Measurements from ENCODE around the gene ZFYVE27.

Gene ZFYVE27

DNA sequence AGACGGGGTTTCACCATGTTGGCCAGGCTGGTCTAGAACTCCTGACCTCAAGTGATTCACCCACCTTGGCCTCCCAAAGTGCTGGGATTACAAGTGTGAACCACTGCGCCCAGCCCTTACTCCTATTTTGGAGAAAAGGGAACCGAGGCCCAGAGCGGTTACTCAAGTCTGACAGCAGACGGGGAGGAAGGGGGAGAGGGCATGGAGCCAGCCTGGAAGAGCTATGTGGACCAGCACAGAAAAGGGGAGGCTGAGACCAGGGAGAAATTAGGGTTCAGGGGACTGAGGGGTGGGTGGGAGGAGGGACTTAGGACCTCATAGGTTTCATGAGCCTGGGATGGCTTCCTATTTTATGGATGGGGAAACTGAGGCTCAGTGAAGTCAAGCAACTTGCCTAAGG lies 33.3 kb downstream of the ZFYVE27 start:
- H3K9ac ChIP-seq (ENCODE audit: low read depth, low read length), result no peak overlapping the region
- H3K79me2 ChIP-seq (ENCODE audit: insufficient read depth, low read length), result no peaks in the 10 kb centered on the region
- ATAC-seq (ENCODE audit: insufficient read depth, low read depth) (no peak), DNase-seq (no peak)
- H2AFZ ChIP-seq (ENCODE audit: low read depth, low read length), result no peak overlapping the region
- H3K4me2 ChIP-seq (ENCODE audit: insufficient read depth, low read length), result no peak overlapping the region
- H3K4me1 ChIP-seq (ENCODE audit: insufficient read depth, low read length), result no peaks in the 10 kb centered on the region
- H3K27me3 ChIP-seq (ENCODE audit: insufficient read depth, low read length, poor library complexity), result no peaks in the 10 kb centered on the region
- no peaks in the 10 kb centered on the region for H3K9me3 ChIP-seq (ENCODE audit: insufficient read depth, low read length, severe bottlenecking)
- no peak overlapping the region for H3K4me3 ChIP-seq (ENCODE audit: low read depth in 1 of 2, low read length in 2 of 2)
- TF ChIP-seq, protein P1, sequence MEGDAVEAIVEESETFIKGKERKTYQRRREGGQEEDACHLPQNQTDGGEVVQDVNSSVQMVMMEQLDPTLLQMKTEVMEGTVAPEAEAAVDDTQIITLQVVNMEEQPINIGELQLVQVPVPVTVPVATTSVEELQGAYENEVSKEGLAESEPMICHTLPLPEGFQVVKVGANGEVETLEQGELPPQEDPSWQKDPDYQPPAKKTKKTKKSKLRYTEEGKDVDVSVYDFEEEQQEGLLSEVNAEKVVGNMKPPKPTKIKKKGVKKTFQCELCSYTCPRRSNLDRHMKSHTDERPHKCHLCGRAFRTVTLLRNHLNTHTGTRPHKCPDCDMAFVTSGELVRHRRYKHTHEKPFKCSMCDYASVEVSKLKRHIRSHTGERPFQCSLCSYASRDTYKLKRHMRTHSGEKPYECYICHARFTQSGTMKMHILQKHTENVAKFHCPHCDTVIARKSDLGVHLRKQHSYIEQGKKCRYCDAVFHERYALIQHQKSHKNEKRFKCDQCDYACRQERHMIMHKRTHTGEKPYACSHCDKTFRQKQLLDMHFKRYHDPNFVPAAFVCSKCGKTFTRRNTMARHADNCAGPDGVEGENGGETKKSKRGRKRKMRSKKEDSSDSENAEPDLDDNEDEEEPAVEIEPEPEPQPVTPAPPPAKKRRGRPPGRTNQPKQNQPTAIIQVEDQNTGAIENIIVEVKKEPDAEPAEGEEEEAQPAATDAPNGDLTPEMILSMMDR (IDR thresholded peaks at IDR 0.05; ENCODE audit: borderline replicate concordance, extremely low read depth, low read length, poor library complexity, severe bottlenecking), result no peak
- no peak for TF ChIP-seq EZH2 (IDR thresholded peaks at IDR 0.05; ENCODE audit: borderline replicate concordance, low read depth, low read length, severe bottlenecking)
- 0 out of 2 replicates have a peak, but pooled peaks cover 6% of the 10 kb centered on the region for H4K20me1 ChIP-seq (ENCODE audit: insufficient read depth, low read length)
- H3K27ac ChIP-seq (ENCODE audit: low read length), result no peak overlapping the region
- no peaks in the 10 kb centered on the region for H3K36me3 ChIP-seq (ENCODE audit: insufficient read depth, low read length)

DNA sequence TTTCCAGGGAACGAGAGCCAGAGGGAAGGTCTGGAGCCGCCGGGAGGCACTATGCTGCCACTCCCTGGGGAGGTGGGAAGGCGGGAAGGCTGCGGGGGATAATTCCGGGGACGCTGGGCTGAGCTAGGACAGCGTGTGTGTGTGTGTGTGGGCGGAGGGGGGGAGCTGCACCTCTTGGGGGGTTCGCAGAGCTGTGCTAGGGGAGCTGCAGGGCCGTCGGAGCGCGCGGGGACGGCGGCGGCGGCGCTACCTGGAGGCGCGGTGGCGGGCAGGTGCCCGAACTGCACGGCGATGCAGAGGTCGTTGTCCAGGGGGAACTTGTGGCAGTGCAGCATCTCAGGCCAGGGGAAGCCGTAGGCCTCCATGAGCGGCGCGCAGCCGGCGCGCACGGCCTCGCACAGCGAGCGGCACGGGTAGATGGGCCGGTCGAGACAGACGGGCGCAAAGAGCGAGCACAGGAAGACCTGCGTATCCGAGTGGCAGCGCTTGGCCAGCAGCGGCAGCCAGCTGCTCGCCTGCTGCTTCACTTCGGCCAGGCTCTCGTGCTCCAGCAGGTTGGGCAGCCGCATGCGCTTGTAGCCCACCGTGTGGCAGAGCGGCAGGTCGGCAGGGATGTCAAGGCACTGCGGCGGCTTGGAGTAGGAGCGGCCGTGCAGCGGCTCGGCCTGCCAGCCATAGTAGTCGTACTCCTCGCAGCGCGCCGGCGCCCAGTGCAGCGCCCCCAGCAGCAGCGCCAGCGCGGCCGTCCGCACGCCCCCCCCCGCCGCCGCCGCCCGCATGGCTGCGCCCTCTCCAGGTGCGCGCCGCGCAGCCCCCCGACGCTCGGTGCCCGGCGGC lies 34.3 kb downstream of the ZFYVE27 start:
- no peak overlapping the region for H3K9ac ChIP-seq (ENCODE audit: low read depth, low read length)

DNA sequence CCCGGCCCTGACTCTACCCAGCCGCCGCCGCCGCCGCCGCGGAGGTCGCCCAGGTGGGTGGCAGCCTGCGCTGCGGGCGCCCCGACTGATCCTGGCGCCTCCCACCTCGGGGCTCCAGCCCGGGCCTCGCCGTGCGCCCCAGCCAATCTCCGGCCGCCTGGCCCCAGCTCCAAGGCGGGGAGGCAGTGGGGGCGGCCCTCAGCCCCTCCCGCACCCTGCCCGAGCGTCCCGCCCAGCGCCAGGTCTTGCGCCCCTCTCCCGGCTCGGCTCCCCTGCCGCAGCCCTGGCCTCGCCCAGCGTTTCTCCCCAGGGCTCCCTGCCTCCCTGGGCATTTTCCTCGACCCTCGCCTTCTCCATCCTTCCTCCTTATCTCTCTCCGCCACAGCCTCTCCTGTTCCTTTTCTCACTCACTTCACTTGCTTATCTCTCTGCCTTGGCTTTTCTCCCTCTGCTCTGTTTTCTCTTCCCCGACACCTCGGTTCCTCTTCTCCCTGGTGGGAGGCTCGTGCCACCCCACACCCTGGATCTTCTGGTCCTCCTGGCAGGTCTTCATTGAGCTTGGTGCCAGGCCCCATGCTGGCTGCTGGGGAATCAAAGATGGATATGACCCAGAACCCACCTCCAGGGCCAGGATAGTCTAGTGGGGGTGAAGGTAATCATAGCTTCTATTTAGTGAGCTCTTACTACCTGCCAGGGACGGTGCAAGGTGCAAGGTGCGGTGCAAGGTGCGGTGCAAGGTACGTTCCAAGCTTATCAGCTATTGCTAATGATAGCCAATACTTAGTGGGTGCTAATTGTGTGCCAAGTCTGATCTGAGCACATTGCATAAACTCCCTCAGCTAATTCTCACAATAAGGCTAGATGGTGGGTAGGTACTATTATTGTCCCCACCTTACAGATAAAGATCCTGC lies 35.2 kb downstream of the ZFYVE27 start, which contains the start of gene SFRP5:
Gene SFRP5 (minus strand): TSS at position 87 of the 911 bp plus-strand sequence. CDS start 166 bp downstream, outside the sequence.
- DNase-seq (no peak), ATAC-seq (ENCODE audit: insufficient read depth, low read depth) (no peak)
- no peaks in the 10 kb centered on the region for H3K36me3 ChIP-seq (ENCODE audit: insufficient read depth, low read length)
- no peaks in the 10 kb centered on the region for H3K4me1 ChIP-seq (ENCODE audit: insufficient read depth, low read length)
- no peak within 1 kb of the TSS for H3K9ac ChIP-seq (ENCODE audit: low read depth, low read length)
- no peaks in the 10 kb centered on the region for H3K9me3 ChIP-seq (ENCODE audit: insufficient read depth, low read length, severe bottlenecking)
- 0 out of 2 replicates have a peak, but pooled peaks cover 3% of the 10 kb centered on the region for H4K20me1 ChIP-seq (ENCODE audit: insufficient read depth, low read length)
- H2AFZ ChIP-seq (ENCODE audit: low read depth, low read length), result no peak within 1 kb of the TSS
- no peaks in the 10 kb centered on the region for H3K27me3 ChIP-seq (ENCODE audit: insufficient read depth, low read length, poor library complexity)
- H3K79me2 ChIP-seq (ENCODE audit: insufficient read depth, low read length), result no peaks in the 10 kb centered on the region
- TF ChIP-seq EZH2 (IDR thresholded peaks at IDR 0.05; ENCODE audit: borderline replicate concordance, low read depth, low read length, severe bottlenecking), result no peak
- TF ChIP-seq, protein P1 (IDR thresholded peaks at IDR 0.05; ENCODE audit: borderline replicate concordance, extremely low read depth, low read length, poor library complexity, severe bottlenecking), result no peak
- no peak within 1 kb of the TSS for H3K4me3 ChIP-seq (ENCODE audit: low read depth in 1 of 2, low read length in 2 of 2)
- H3K27ac ChIP-seq (ENCODE audit: low read length), result no peak within 1 kb of the TSS
- no peak within 1 kb of the TSS for H3K4me2 ChIP-seq (ENCODE audit: insufficient read depth, low read length)

More for the DNA sequence above, 34.3 kb downstream of the ZFYVE27 start:
- no peak overlapping the region for H3K4me3 ChIP-seq (ENCODE audit: low read depth in 1 of 2, low read length in 2 of 2)
- H3K36me3 ChIP-seq (ENCODE audit: insufficient read depth, low read length), result no peaks in the 10 kb centered on the region
- no peak overlapping the region for H3K27ac ChIP-seq (ENCODE audit: low read length)
- no peak overlapping the region for H2AFZ ChIP-seq (ENCODE audit: low read depth, low read length)
- no peaks in the 10 kb centered on the region for H3K27me3 ChIP-seq (ENCODE audit: insufficient read depth, low read length, poor library complexity)
- DNase-seq, result no peak
- H3K79me2 ChIP-seq (ENCODE audit: insufficient read depth, low read length), result no peaks in the 10 kb centered on the region
- H3K4me1 ChIP-seq (ENCODE audit: insufficient read depth, low read length), result no peaks in the 10 kb centered on the region
- 0 out of 2 replicates have a peak, but pooled peaks cover 3% of the 10 kb centered on the region for H4K20me1 ChIP-seq (ENCODE audit: insufficient read depth, low read length)
- ATAC-seq (ENCODE audit: insufficient read depth, low read depth), result no peak
- TF ChIP-seq, protein P1 (IDR thresholded peaks at IDR 0.05; ENCODE audit: borderline replicate concordance, extremely low read depth, low read length, poor library complexity, severe bottlenecking), result no peak
- no peak for TF ChIP-seq EZH2 (IDR thresholded peaks at IDR 0.05; ENCODE audit: borderline replicate concordance, low read depth, low read length, severe bottlenecking)
- no peak overlapping the region for H3K4me2 ChIP-seq (ENCODE audit: insufficient read depth, low read length)
- no peaks in the 10 kb centered on the region for H3K9me3 ChIP-seq (ENCODE audit: insufficient read depth, low read length, severe bottlenecking)
